SU-DHL-6 (cell line): Measurements from ENCODE around the gene EVL.

Source experiments
- H2AFZ ChIP-seq: fragments of 200-600 bp; sonication (generic); 2 replicates; pipeline ENCODE4 v1.6.1; 2014; ENCODE audit warnings: low read depth, mild to moderate bottlenecking, moderate library complexity, mixed read lengths, antibody characterized with exemption, low read length; ENCODE audit not compliant: severe bottlenecking
- H3F3A ChIP-seq: fragments of 200-600 bp; shearing (Covaris generic); 2 replicates; pipeline ENCODE4 v1.6.0; 2016; ENCODE audit warnings: antibody characterized with exemption, mild to moderate bottlenecking; ENCODE audit not compliant: insufficient read depth
- H3K27ac ChIP-seq: fragments of 200-600 bp; sonication (generic); 2 replicates; pipeline ENCODE4 v1.5.1; 2016; ENCODE audit warnings: low read depth, mild to moderate bottlenecking, low read length, moderate library complexity, mixed read lengths
- H3K27me3 ChIP-seq: fragments of 200-600 bp; sonication (generic), shearing (Covaris generic); 2 replicates; pipeline ENCODE4 v1.6.0; 2014; ENCODE audit warnings: mild to moderate bottlenecking, low read length
- H3K36me3 ChIP-seq: fragments of 200-600 bp; sonication (generic); 2 replicates; pipeline ENCODE4 v1.6.1; 2014; ENCODE audit warnings: mild to moderate bottlenecking, low read length, mixed read lengths
- H3K4me2 ChIP-seq: fragments of 300-600, 200-600 bp; shearing (Covaris generic), sonication (generic); 2 replicates; pipeline ENCODE4 v1.6.0; 2014; ENCODE audit warnings: low read length, low read depth, mild to moderate bottlenecking; ENCODE audit not compliant: poor library complexity, severe bottlenecking
- H3K4me3 ChIP-seq: fragments of 200-600 bp; sonication (generic); 2 replicates; pipeline ENCODE4 v1.5.1; 2014; ENCODE audit warnings: antibody characterized with exemption, low read length, mild to moderate bottlenecking, mixed read lengths; ENCODE audit not compliant: insufficient read depth, poor library complexity, severe bottlenecking
- H3K79me2 ChIP-seq: fragments of 200-600 bp; sonication (generic); 2 replicates; pipeline ENCODE4 v1.6.1; 2014; ENCODE audit warnings: mild to moderate bottlenecking, low read length, moderate library complexity; ENCODE audit not compliant: insufficient read depth
- H3K9ac ChIP-seq: fragments of 200-600 bp; sonication (generic); 2 replicates; pipeline ENCODE4 v1.7.0; 2014; ENCODE audit warnings: mild to moderate bottlenecking, low read length
- H3K9me2 ChIP-seq: fragments of 200-600 bp; sonication (generic); replicated peaks from 2 replicates; pipeline ENCODE4 v1.6.1; 2014; ENCODE audit warnings: low read length; ENCODE audit not compliant: insufficient read depth
- H3K9me3 ChIP-seq: fragments of 200-600 bp; sonication (generic); 2 replicates; pipeline ENCODE4 v1.6.1; 2014; ENCODE audit warnings: low read length, mixed read lengths; ENCODE audit not compliant: insufficient read depth
- H4K20me1 ChIP-seq: fragments of 200-600 bp; sonication (generic); 2 replicates; pipeline ENCODE4 v1.6.1; 2014; ENCODE audit warnings: low read depth, mild to moderate bottlenecking, antibody characterized with exemption, low read length, moderate library complexity, mixed read lengths
- EZH2phosphoT487 ChIP-seq: fragments of 200-600 bp; sonication (generic), shearing (Covaris generic); conservative IDR thresholded peaks from 2 replicates; pipeline ENCODE4 v1.6.1; 2018; ENCODE audit warnings: mild to moderate bottlenecking, antibody characterized with exemption, low read length, moderate library complexity, mixed read lengths
- TF ChIP-seq, protein P1 (sequence below): fragments of 200-600 bp; sonication (generic); IDR thresholded peaks from one replicate; pipeline ENCODE4 v1.5.1; 2017; ENCODE audit warnings: antibody characterized with exemption, mild to moderate bottlenecking, low read length, moderate library complexity; ENCODE audit not compliant: insufficient read depth, poor library complexity, severe bottlenecking

Gene EVL

GRCh38 chr14:100152091-100152490 lies 86.9 kb downstream of the EVL start:
- Histone ChIP-seq H3K27me3 (no peaks in the 10 kb centered on the region), H3K9me2 (no peaks in the 10 kb centered on the region), H3K9ac (no peak overlapping the region), H3K79me2 (no peaks in the 10 kb centered on the region), H3K9me3 (no peaks in the 10 kb centered on the region), H4K20me1 (no peaks in the 10 kb centered on the region), H3K4me3 (no peak overlapping the region), H2AFZ (no peak overlapping the region), H3K36me3 (no peaks in the 10 kb centered on the region), H3K4me2 (no peak overlapping the region), H3K27ac (no peak overlapping the region), H3F3A (no peaks in the 10 kb centered on the region)
- TF ChIP-seq EZH2phosphoT487 = no peak
- TF ChIP-seq, protein P1, sequence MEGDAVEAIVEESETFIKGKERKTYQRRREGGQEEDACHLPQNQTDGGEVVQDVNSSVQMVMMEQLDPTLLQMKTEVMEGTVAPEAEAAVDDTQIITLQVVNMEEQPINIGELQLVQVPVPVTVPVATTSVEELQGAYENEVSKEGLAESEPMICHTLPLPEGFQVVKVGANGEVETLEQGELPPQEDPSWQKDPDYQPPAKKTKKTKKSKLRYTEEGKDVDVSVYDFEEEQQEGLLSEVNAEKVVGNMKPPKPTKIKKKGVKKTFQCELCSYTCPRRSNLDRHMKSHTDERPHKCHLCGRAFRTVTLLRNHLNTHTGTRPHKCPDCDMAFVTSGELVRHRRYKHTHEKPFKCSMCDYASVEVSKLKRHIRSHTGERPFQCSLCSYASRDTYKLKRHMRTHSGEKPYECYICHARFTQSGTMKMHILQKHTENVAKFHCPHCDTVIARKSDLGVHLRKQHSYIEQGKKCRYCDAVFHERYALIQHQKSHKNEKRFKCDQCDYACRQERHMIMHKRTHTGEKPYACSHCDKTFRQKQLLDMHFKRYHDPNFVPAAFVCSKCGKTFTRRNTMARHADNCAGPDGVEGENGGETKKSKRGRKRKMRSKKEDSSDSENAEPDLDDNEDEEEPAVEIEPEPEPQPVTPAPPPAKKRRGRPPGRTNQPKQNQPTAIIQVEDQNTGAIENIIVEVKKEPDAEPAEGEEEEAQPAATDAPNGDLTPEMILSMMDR = no peak

DNA sequence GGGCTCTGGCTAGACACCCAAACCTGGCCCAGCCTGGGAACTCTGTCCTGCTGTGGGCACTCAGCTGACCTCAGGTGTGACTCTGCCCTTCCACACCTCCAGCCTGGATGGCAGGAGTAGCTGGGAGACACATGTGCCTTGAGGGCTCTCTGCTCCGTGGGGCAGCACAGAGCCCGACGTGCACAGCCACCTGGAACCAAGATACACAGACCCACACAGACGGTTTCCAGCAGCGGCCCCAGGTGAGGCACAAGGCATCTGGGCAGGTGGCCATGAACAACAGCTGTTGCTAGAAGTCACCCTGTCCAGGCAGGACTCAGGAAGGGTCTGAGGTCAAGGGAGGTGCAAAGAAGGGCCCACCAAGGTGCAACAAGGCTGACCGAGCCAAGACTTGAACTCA lies 88.3 kb downstream of the EVL start:
- H3F3A ChIP-seq = 0 out of 2 replicates have a peak, but pooled peaks cover 3% of the 10 kb centered on the region
- no peak overlapping the region for H3K4me2 ChIP-seq
- no peaks in the 10 kb centered on the region for H3K27me3 ChIP-seq
- no peaks in the 10 kb centered on the region for H3K79me2 ChIP-seq
- H3K4me3 ChIP-seq = no peak overlapping the region
- no peaks in the 10 kb centered on the region for H3K36me3 ChIP-seq
- no peaks in the 10 kb centered on the region for H3K9me3 ChIP-seq
- no peak for TF ChIP-seq EZH2phosphoT487
- H3K27ac ChIP-seq = no peak overlapping the region
- H2AFZ ChIP-seq = no peak overlapping the region
- H3K9ac ChIP-seq = no peak overlapping the region
- no peaks in the 10 kb centered on the region for H3K9me2 ChIP-seq
- no peaks in the 10 kb centered on the region for H4K20me1 ChIP-seq

DNA sequence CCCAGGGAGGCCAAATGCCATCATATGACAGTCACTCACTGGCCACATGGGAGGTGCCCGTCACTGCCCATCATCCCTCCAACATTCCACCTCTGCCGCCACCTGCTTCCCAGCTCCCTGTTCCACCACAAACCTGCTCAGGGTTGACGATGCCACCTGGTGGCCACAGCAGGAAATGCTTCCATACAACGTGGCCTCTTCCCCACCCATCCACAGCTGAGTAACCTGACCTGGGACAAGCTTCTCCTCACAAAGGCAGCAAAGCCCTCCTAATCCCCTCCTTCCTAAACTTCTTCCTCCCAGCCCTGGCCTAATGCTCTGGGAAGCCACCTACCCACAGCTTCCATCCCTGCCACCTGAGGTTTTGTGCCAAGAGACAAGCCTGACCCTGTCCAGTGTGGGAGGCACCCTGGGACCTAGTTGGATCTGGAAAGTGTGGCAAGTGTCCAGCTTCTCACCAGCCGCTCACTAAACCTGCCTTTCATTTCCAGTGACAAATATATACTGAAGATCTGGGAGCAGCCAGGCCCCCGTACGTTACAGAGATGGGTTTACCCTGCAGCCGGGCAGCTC lies 89.9 kb downstream of the EVL start:
- Histone ChIP-seq H3K9ac (no peak overlapping the region), H4K20me1 (no peaks in the 10 kb centered on the region), H3K36me3 (no peaks in the 10 kb centered on the region), H3K9me3 (no peaks in the 10 kb centered on the region), H3K4me2 (no peak overlapping the region), H3K9me2 (no peaks in the 10 kb centered on the region), H3K27ac (no peak overlapping the region), H3K4me3 (no peak overlapping the region), H3K27me3 (no peaks in the 10 kb centered on the region), H3F3A (0 out of 2 replicates have a peak, but pooled peaks cover 3% of the 10 kb centered on the region), H3K79me2 (no peaks in the 10 kb centered on the region), H2AFZ (no peak overlapping the region)
- no peak for TF ChIP-seq EZH2phosphoT487
- TF ChIP-seq, protein P1 = peak; percentile 43

- Histone ChIP-seq H4K20me1 (no peaks in the 10 kb centered on the region), H3K4me2 (no peak overlapping the region), H3K27me3 (no peaks in the 10 kb centered on the region), H3K27ac (no peak overlapping the region), H3K9me2 (no peaks in the 10 kb centered on the region), H3K79me2 (no peaks in the 10 kb centered on the region), H2AFZ (no peak overlapping the region), H3K9me3 (no peaks in the 10 kb centered on the region), H3K4me3 (no peak overlapping the region), H3F3A (0 out of 2 replicates have a peak, but pooled peaks cover 3% of the 10 kb centered on the region), H3K9ac (no peak overlapping the region), H3K36me3 (no peaks in the 10 kb centered on the region)
- TF ChIP-seq EZH2phosphoT487 = no peak
- TF ChIP-seq, protein P1 = no peak
Observed at GRCh38 chr14:100155756-100156616, 90.8 kb downstream of the EVL start.
